ENCODE data around the gene DUSP10.

The DUSP10 gene

DNA sequence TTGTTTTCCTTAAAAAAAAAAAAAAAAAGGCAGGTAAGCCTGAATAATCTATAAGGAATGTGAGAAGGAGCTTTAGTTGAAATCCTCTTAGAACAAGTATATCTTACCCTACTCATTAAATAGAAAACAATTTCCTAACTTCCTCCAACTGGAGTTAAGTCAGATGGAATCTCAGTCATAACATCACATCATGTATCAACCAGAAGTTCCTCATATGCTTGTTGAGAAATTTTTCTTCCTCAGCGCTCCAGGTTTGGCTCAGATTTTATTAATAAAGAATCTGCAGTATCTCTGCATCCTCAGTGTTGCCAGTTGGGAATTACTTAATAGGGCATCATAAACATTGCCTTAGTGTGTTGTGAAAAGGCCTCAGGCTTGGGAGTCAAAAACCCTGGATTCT is 37.6 kb downstream of the DUSP10 start:
- Histone ChIP-seq H3K9ac (ENCODE audit: low read depth, low read length) (no peak overlapping the region), H3K9me3 (ENCODE audit: control insufficient read depth, insufficient read depth, low read length) (no peaks in the 10 kb centered on the region), H3K4me1 (ENCODE audit: control insufficient read depth, insufficient read depth, low read length) (peaks cover 5% of the 10 kb centered on the region), H3K4me3 (ENCODE audit: low read depth, low read length) (no peak overlapping the region), H3K27me3 (ENCODE audit: control insufficient read depth, insufficient read depth, low read length) (no peaks in the 10 kb centered on the region), H3K36me3 (ENCODE audit: control insufficient read depth, insufficient read depth, low read length) (no peaks in the 10 kb centered on the region)

DNA sequence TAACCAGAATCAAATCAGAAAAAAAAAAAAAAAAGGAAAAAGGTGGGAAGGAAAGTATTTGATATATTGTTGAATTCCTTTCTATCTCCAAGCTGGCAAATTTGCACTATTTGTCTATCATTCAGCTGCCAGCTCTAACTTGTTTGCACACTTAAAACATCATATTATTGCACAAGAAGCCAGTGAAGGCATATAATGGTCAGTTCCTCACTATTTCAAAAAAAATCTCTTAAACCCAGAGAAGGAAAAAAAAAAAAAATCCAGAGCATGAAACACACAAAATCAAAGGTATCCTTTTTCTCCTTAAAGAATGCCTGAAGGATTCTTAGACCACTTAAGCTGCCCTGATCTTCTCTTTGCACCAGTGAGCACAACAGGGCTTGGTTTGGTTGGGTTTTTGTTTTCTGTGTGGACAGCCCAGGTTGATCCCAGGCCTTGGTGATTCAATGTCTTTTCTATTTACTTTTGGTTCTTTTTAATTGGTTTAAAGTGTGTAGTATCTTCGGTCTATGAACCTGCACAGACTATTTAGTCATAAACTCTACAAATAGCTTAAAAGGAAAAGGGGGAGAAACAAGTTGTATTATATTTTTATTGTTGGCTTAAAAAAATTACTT is 40.2 kb downstream of the DUSP10 start:
- H3K4me3 ChIP-seq (ENCODE audit: low read depth, low read length), result no peak overlapping the region
- H3K4me1 ChIP-seq (ENCODE audit: control insufficient read depth, insufficient read depth, low read length), result no peaks in the 10 kb centered on the region
- no peaks in the 10 kb centered on the region for H3K36me3 ChIP-seq (ENCODE audit: control insufficient read depth, insufficient read depth, low read length)
- no peak overlapping the region for H3K9ac ChIP-seq (ENCODE audit: low read depth, low read length)
- no peaks in the 10 kb centered on the region for H3K27me3 ChIP-seq (ENCODE audit: control insufficient read depth, insufficient read depth, low read length)
- no peaks in the 10 kb centered on the region for H3K9me3 ChIP-seq (ENCODE audit: control insufficient read depth, insufficient read depth, low read length)

DNA sequence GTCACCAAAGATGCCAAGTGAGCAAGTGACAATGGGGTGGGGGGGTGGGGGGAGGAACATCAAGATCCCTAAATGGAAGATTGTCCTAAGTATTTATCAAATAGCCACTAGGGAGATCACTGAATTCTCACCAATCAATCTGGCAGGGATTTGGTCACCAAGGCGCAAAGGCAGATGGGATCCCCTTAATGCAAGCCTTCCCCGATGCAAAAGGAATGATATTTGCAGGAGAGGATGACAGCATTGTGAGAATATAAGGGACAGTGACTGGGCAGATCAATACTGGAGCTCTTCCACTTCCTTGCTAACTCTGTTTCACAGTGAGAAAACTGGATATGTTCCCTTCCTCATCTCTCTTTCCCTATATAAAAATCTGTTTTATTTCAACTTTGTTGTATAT is 40.9 kb downstream of the DUSP10 start:
- H3K4me3 ChIP-seq (ENCODE audit: low read depth, low read length), result no peak overlapping the region

DNA sequence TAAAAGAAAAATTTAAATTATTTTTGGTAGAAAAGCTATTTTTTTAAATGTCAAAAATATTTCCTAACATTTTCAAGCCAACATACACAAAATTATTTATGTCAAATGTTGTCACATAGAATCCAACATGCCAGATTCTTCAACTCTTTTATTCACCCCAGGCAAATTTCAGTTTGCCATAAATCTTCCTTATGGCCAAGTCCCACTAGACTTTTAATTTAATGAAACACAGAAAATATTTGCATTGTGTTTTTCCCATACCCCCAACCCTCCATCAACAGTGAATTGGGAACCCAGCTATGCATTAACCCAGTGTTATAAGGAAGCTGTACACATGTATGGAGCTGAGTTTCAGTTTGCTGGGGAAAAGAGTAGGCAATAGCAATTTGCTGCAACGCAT is 41.4 kb downstream of the DUSP10 start:
- Histone ChIP-seq H3K27me3 (ENCODE audit: control insufficient read depth, insufficient read depth, low read length) (no peaks in the 10 kb centered on the region), H3K4me1 (ENCODE audit: control insufficient read depth, insufficient read depth, low read length) (no peaks in the 10 kb centered on the region), H3K36me3 (ENCODE audit: control insufficient read depth, insufficient read depth, low read length) (no peaks in the 10 kb centered on the region), H3K9ac (ENCODE audit: low read depth, low read length) (no peak overlapping the region), H3K4me3 (ENCODE audit: low read depth, low read length) (no peak overlapping the region), H3K9me3 (ENCODE audit: control insufficient read depth, insufficient read depth, low read length) (no peaks in the 10 kb centered on the region)

More for the DNA sequence above, 40.9 kb downstream of the DUSP10 start:
- Histone ChIP-seq H3K4me1 (ENCODE audit: control insufficient read depth, insufficient read depth, low read length) (no peaks in the 10 kb centered on the region), H3K36me3 (ENCODE audit: control insufficient read depth, insufficient read depth, low read length) (no peaks in the 10 kb centered on the region), H3K9ac (ENCODE audit: low read depth, low read length) (no peak overlapping the region), H3K27me3 (ENCODE audit: control insufficient read depth, insufficient read depth, low read length) (no peaks in the 10 kb centered on the region), H3K9me3 (ENCODE audit: control insufficient read depth, insufficient read depth, low read length) (no peaks in the 10 kb centered on the region)

DNA sequence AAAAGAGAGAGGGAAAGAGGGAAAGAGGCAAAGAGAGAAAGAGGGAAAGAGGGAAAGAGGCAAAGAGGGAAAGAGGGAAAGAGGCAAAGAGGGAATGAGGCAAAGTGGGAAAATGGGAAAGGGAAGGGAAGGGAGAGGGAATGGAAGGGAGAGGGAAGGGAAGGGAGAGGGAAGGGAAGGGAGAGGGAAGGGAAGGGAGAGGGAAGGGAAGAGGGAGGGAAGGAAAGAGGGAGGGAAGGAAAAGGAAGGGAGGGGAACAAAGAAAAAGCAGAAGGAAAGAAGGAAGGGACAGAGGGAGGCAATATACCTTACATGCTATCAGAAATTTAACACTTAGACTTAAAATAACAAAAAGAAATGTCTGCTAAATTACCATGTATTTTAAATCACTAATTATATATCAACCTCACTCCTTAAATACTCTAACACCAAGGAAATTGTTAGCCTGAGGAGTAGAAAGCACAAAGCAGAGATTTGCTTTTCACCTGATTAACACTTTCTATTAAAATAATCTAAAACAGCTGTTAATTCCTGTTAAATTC is 41.8 kb downstream of the DUSP10 start:
- Histone ChIP-seq H3K27me3 (ENCODE audit: control insufficient read depth, insufficient read depth, low read length) (no peaks in the 10 kb centered on the region), H3K4me3 (ENCODE audit: low read depth, low read length) (no peak overlapping the region), H3K36me3 (ENCODE audit: control insufficient read depth, insufficient read depth, low read length) (no peaks in the 10 kb centered on the region), H3K4me1 (ENCODE audit: control insufficient read depth, insufficient read depth, low read length) (no peaks in the 10 kb centered on the region), H3K9ac (ENCODE audit: low read depth, low read length) (no peak overlapping the region), H3K9me3 (ENCODE audit: control insufficient read depth, insufficient read depth, low read length) (no peaks in the 10 kb centered on the region)

DNA sequence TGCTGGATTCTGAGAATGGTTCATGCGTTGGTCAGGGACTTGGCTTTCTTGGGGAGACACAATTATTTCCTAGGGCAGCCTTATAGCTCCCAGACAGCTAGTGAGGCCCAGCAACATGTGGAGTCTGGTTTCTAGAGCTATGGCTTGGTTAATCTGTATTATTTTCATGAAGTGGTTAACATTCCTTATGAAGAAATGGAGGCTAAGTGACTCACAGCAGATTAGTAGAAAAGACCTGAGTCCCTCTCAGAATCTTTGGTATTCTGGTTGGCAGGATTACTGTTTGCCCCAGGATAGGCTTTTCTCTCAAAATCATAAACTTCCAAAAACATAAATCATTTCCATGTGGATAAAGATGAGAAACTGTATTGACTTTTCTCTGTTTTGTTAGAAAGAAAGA is 42.3 kb downstream of the DUSP10 start:
- H3K27me3 ChIP-seq (ENCODE audit: control insufficient read depth, insufficient read depth, low read length), result no peaks in the 10 kb centered on the region
- H3K9me3 ChIP-seq (ENCODE audit: control insufficient read depth, insufficient read depth, low read length), result no peaks in the 10 kb centered on the region
- H3K36me3 ChIP-seq (ENCODE audit: control insufficient read depth, insufficient read depth, low read length), result no peaks in the 10 kb centered on the region
- no peak overlapping the region for H3K9ac ChIP-seq (ENCODE audit: low read depth, low read length)
- no peaks in the 10 kb centered on the region for H3K4me1 ChIP-seq (ENCODE audit: control insufficient read depth, insufficient read depth, low read length)
- H3K4me3 ChIP-seq (ENCODE audit: low read depth, low read length), result no peak overlapping the region

DNA sequence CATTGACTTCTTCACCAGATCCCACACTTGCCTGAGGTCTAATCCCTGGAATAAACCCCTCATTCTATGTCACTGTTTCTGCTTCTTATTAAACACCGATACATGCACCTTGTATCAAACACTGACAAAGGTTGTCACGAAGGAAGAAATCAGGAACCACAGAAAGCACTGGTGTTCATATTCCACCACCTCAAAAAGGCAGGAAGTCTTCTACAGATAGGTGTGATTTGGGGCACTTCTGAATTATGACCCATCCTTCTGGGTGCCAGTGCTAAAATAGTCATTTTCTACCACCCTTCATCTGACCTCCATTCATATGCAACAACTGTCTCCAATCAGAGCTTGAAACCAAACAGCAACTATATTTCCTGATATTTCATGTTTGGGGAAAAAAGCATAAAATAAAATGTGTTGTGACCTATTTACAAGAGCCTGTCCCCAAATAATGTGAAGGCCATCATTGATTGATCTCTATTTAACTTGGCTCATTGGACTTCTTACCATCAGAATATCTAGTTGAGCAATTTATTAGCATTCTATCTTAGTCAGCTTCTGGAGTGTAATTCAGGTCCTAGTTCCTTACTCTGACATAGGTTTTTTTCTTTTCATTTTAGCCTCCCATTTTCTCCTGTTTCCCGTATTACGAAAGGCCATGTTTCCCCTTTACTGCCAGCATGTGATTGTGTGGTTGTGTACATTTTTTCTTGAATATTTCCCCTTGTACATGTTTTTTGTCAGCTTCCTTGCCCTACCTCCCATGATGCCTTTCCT is 43.1 kb downstream of the DUSP10 start:
- H3K9me3 ChIP-seq (ENCODE audit: control insufficient read depth, insufficient read depth, low read length), result no peaks in the 10 kb centered on the region
- no peak overlapping the region for H3K4me3 ChIP-seq (ENCODE audit: low read depth, low read length)
- no peak overlapping the region for H3K9ac ChIP-seq (ENCODE audit: low read depth, low read length)
- no peaks in the 10 kb centered on the region for H3K36me3 ChIP-seq (ENCODE audit: control insufficient read depth, insufficient read depth, low read length)
- H3K4me1 ChIP-seq (ENCODE audit: control insufficient read depth, insufficient read depth, low read length), result no peaks in the 10 kb centered on the region
- H3K27me3 ChIP-seq (ENCODE audit: control insufficient read depth, insufficient read depth, low read length), result no peaks in the 10 kb centered on the region

DNA sequence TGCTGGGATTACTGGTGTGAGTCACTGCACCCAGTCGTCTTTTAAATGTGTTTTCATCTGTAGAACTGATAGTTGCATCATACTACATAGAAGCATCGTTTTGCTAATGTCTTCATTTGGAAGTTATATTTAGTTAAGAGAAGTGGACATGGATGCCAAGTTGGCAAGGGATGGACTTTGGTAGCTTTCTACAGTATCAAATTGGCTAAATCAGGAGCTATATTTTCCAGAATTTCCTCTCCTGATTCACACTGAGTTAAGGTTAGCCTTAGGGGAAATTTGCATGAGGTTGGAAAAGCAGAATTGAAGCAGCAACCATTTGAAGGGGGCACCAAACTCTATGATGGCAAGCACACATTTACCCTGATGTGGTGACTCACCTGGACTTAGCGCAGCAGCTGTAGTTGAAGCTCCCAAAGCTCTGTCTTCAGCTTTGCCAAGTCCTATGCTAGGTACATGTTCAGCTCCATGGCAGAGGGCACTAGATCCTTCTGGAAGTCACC is 43.9 kb downstream of the DUSP10 start:
- Histone ChIP-seq H3K9ac (ENCODE audit: low read depth, low read length) (no peak overlapping the region), H3K4me3 (ENCODE audit: low read depth, low read length) (no peak overlapping the region), H3K27me3 (ENCODE audit: control insufficient read depth, insufficient read depth, low read length) (no peaks in the 10 kb centered on the region), H3K4me1 (ENCODE audit: control insufficient read depth, insufficient read depth, low read length) (no peaks in the 10 kb centered on the region), H3K9me3 (ENCODE audit: control insufficient read depth, insufficient read depth, low read length) (no peaks in the 10 kb centered on the region), H3K36me3 (ENCODE audit: control insufficient read depth, insufficient read depth, low read length) (no peaks in the 10 kb centered on the region)

DNA sequence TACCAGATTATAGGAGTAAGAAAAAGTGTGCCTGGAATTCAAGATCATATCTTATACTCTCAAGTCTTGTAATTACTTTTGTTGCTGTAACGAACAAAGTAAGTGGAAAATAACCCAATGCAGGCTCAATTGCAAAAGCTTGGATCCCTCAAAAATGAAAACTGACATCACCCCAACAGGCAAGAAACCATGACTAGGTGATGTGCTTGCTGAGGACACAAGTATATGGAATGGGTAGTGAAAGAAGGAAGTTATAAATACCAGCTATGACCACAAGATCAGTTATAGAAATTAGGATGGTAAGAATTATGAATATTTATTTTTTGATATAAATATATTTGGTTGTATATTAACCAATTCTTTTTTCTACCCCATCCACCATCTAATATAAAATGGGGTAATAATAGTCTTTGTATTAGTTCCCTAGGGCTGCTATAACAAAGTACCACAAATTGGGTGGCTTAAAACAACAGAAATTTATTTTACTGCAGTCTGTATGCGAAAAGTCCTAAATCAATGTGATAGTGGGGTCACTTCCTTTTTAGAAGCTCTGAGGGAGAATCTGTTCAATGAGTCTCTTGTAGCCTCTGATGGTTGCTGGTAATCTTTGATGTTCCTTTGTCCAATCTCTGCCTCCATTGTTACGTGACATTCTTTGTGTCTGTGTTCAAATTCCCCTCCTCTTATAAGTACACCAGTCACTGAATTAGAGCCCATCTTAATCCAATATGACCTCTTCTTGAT is 45.0 kb downstream of the DUSP10 start:
- H3K4me3 ChIP-seq (ENCODE audit: low read depth, low read length), result no peak overlapping the region
- no peaks in the 10 kb centered on the region for H3K9me3 ChIP-seq (ENCODE audit: control insufficient read depth, insufficient read depth, low read length)
- H3K27me3 ChIP-seq (ENCODE audit: control insufficient read depth, insufficient read depth, low read length), result no peaks in the 10 kb centered on the region
- no peaks in the 10 kb centered on the region for H3K36me3 ChIP-seq (ENCODE audit: control insufficient read depth, insufficient read depth, low read length)
- H3K9ac ChIP-seq (ENCODE audit: low read depth, low read length), result no peak overlapping the region
- H3K4me1 ChIP-seq (ENCODE audit: control insufficient read depth, insufficient read depth, low read length), result no peaks in the 10 kb centered on the region

DNA sequence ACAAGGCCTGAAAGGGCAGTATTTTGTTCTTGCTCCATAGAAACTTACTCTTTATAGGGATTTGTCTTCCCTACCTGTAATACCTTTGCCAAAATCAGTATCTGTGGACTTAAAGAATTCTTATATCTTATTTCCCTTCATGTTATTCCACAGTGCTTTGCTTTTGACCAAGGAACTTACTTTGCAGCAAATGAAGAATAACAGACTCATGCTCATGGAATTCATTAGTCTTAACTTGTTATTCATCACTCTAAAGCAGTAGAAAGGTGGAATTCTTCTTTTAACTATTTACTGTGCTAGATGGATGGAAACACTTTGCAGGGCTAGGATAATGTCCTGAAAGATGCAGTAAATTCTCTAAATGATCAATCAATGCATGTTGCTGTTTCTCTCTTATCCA is 45.9 kb downstream of the DUSP10 start:
- H3K27me3 ChIP-seq (ENCODE audit: control insufficient read depth, insufficient read depth, low read length), result no peaks in the 10 kb centered on the region
- H3K36me3 ChIP-seq (ENCODE audit: control insufficient read depth, insufficient read depth, low read length), result no peaks in the 10 kb centered on the region
- no peaks in the 10 kb centered on the region for H3K4me1 ChIP-seq (ENCODE audit: control insufficient read depth, insufficient read depth, low read length)
- H3K9ac ChIP-seq (ENCODE audit: low read depth, low read length), result no peak overlapping the region
- no peak overlapping the region for H3K4me3 ChIP-seq (ENCODE audit: low read depth, low read length)
- no peaks in the 10 kb centered on the region for H3K9me3 ChIP-seq (ENCODE audit: control insufficient read depth, insufficient read depth, low read length)

DNA sequence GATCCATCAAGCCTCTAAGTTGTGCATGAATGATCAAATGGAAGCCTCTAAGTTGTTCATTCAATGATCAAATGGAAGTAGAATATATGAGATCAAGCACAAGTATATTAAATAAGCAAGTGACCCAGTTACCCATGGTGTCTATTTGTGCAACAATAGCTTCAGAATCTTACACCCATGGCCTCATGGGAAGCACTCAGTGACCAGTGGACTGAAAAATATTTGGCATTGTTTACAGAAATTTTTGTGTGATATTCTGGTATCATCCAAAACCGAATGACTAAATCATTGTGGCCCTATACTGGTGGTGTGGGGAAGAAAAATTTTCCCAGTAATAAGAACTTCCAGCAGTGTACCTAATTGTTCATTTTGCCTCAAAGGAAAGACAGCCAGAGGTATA is 46.6 kb downstream of the DUSP10 start:
- no peaks in the 10 kb centered on the region for H3K9me3 ChIP-seq (ENCODE audit: control insufficient read depth, insufficient read depth, low read length)
- no peak overlapping the region for H3K9ac ChIP-seq (ENCODE audit: low read depth, low read length)
- H3K36me3 ChIP-seq (ENCODE audit: control insufficient read depth, insufficient read depth, low read length), result no peaks in the 10 kb centered on the region
- no peaks in the 10 kb centered on the region for H3K27me3 ChIP-seq (ENCODE audit: control insufficient read depth, insufficient read depth, low read length)
- no peaks in the 10 kb centered on the region for H3K4me1 ChIP-seq (ENCODE audit: control insufficient read depth, insufficient read depth, low read length)
- no peak overlapping the region for H3K4me3 ChIP-seq (ENCODE audit: low read depth, low read length)

Measured in iPS-15b (cell line).